ENCODE data around the gene IFIT5.
"Not testable (repeated sequence)": the region's sequence is repeated elsewhere in the genome, so short reads cannot be mapped to it uniquely, and the experiment has no call there.

Gene IFIT5

DNA sequence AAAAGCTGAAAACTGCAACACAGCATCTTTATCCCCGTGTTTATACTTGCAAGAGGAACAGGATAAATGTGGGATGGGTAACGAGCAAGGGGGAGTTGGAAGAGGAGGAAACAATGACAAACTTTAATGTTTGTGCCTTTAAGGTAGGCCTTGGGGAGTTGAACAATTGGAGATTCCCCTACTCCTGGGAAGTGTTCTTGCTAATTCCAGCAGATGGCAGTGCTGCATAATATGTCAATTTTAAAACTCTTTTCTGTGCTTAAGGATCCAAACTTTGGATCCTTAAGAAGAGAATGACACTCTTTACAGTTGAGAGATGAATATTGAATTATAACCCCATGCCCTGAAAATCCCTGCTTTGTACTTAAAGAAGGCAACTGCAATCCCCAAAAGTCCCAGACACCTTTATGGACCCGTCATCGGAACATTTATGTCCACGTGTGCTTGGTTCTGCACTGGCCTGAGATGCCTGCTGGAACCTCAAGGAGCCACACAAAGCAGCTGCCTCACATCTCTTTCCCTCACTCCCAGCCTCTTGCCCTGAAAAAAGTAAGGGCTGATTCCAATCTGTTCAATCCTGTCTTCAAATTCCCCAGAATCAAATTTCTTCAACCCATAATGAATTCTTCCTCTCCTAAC is 12.0 kb downstream of the IFIT5 start:
- Mint-ChIP-seq H3K27ac (no peak overlapping the region), H3K4me1 (ENCODE audit: low read depth) (peaks cover 2% of the 10 kb centered on the region), H3K36me3 (ENCODE audit: low read depth) (peaks cover 14% of the 10 kb centered on the region), H3K4me3 (no peak overlapping the region), H3K27me3 (ENCODE audit: low read depth) (peaks cover 21% of the 10 kb centered on the region), H3K9me3 (no peaks in the 10 kb centered on the region)
- no peak for DNase-seq (ENCODE audit: low spot score)

GRCh38 chr10:89427629-89428028 is 13.3 kb downstream of the IFIT5 start:
- Mint-ChIP-seq H3K27ac (no peak overlapping the region), H3K4me1 (ENCODE audit: low read depth) (peaks cover 2% of the 10 kb centered on the region), H3K9me3 (no peaks in the 10 kb centered on the region), H3K27me3 (ENCODE audit: low read depth) (peaks cover 32% of the 10 kb centered on the region), H3K36me3 (ENCODE audit: low read depth) (peaks cover 5% of the 10 kb centered on the region), H3K4me3 (no peak overlapping the region)
- DNase-seq (ENCODE audit: low spot score): no peak

GRCh38 chr10:89428877-89429276 is 14.5 kb downstream of the IFIT5 start:
- Mint-ChIP-seq H3K27me3 (ENCODE audit: low read depth) (peaks cover 41% of the 10 kb centered on the region), H3K9me3 (no peaks in the 10 kb centered on the region), H3K27ac (no peak overlapping the region), H3K4me1 (ENCODE audit: low read depth) (no peaks in the 10 kb centered on the region), H3K36me3 (ENCODE audit: low read depth) (no peaks in the 10 kb centered on the region), H3K4me3 (no peak overlapping the region)
- DNase-seq (ENCODE audit: low spot score): no peak

GRCh38 chr10:89431977-89432376 is 17.6 kb downstream of the IFIT5 start:
- no peaks in the 10 kb centered on the region for H3K4me1 Mint-ChIP-seq (ENCODE audit: low read depth)
- no peak overlapping the region for H3K4me3 Mint-ChIP-seq
- no peaks in the 10 kb centered on the region for H3K36me3 Mint-ChIP-seq (ENCODE audit: low read depth)
- DNase-seq (ENCODE audit: low spot score): no peak
- H3K27me3 Mint-ChIP-seq (ENCODE audit: low read depth): peaks cover 66% of the 10 kb centered on the region
- no peaks in the 10 kb centered on the region for H3K9me3 Mint-ChIP-seq
- H3K27ac Mint-ChIP-seq: no peak overlapping the region

GRCh38 chr10:89438525-89438924 is 24.2 kb downstream of the IFIT5 start:
- no peak for DNase-seq (ENCODE audit: low spot score)
- Mint-ChIP-seq H3K4me1 (ENCODE audit: low read depth) (no peaks in the 10 kb centered on the region), H3K9me3 (no peaks in the 10 kb centered on the region), H3K36me3 (ENCODE audit: low read depth) (no peaks in the 10 kb centered on the region), H3K27ac (no peak overlapping the region), H3K27me3 (ENCODE audit: low read depth) (peaks cover 47% of the 10 kb centered on the region), H3K4me3 (no peak overlapping the region)

DNA sequence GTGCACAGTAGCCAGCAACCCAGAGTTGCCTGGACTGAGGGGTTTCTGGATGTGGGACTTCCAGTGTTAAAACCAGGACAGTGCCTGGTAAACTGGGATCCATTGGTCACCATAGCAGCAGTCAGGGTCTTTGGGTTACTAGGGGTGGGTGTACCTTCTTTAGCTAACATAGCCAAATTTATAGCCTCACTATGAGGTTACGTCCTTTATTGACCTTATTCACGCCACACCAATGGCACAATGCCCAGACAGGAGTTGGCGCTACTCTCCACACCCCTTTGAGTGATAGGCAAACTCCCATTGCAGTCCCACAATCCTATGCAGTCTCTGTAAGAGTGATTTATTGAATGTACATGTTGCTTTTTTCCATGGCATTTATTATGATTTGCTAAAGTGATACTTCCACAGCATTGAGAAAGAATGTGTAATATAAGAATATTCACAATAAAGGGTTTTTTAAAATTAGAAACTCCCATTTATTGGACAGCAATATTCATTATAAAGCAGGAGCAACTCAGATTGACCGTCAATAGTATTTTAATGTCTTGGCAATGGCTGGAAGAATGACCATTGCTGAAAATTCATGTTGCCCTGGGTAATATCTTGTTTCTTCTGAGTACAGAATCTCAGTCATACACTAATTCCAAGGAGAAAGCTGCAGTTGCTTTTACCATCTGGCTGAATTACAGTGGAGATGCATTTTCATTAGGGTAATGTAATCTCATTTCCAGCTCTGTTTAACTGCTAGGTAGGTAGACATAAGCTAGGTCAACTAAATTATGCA is 26.1 kb downstream of the IFIT5 start:
- H3K4me1 Mint-ChIP-seq (ENCODE audit: low read depth): no peaks in the 10 kb centered on the region
- no peaks in the 10 kb centered on the region for H3K36me3 Mint-ChIP-seq (ENCODE audit: low read depth)
- H3K9me3 Mint-ChIP-seq: no peaks in the 10 kb centered on the region
- H3K27me3 Mint-ChIP-seq (ENCODE audit: low read depth): peaks cover 32% of the 10 kb centered on the region
- no peak overlapping the region for H3K4me3 Mint-ChIP-seq
- DNase-seq (ENCODE audit: low spot score): no peak
- no peak overlapping the region for H3K27ac Mint-ChIP-seq

- H3K36me3 Mint-ChIP-seq (ENCODE audit: low read depth): no peaks in the 10 kb centered on the region
- H3K4me1 Mint-ChIP-seq (ENCODE audit: low read depth): no peaks in the 10 kb centered on the region
- H3K27me3 Mint-ChIP-seq (ENCODE audit: low read depth): peaks cover 23% of the 10 kb centered on the region
- H3K4me3 Mint-ChIP-seq: no peak overlapping the region
- H3K9me3 Mint-ChIP-seq: no peaks in the 10 kb centered on the region
- DNase-seq (ENCODE audit: low spot score): no peak
- no peak overlapping the region for H3K27ac Mint-ChIP-seq
Measured at GRCh38 chr10:89442289-89442688, 27.9 kb downstream of the IFIT5 start.

GRCh38 chr10:89444819-89445218 is 30.5 kb downstream of the IFIT5 start:
- not testable (repeated sequence) for H3K9me3 Mint-ChIP-seq; DNase-seq (ENCODE audit: low spot score); H3K36me3 Mint-ChIP-seq (ENCODE audit: low read depth); H3K4me1 Mint-ChIP-seq (ENCODE audit: low read depth); H3K27ac Mint-ChIP-seq; H3K4me3 Mint-ChIP-seq
- H3K27me3 Mint-ChIP-seq (ENCODE audit: low read depth): peaks cover 21% of the 10 kb centered on the region

- Mint-ChIP-seq H3K4me1 (ENCODE audit: low read depth) (no peaks in the 10 kb centered on the region), H3K36me3 (ENCODE audit: low read depth) (no peaks in the 10 kb centered on the region), H3K27me3 (ENCODE audit: low read depth) (peaks cover 22% of the 10 kb centered on the region), H3K9me3 (no peaks in the 10 kb centered on the region), H3K27ac (no peak overlapping the region), H3K4me3 (no peak overlapping the region)
- no peak for DNase-seq (ENCODE audit: low spot score)
Measured at GRCh38 chr10:89450901-89451300, 36.5 kb downstream of the IFIT5 start.

GRCh38 chr10:89452193-89452592 is 37.8 kb downstream of the IFIT5 start:
- Mint-ChIP-seq H3K27ac (no peak overlapping the region), H3K4me3 (no peak overlapping the region), H3K36me3 (ENCODE audit: low read depth) (no peaks in the 10 kb centered on the region), H3K9me3 (no peaks in the 10 kb centered on the region), H3K27me3 (ENCODE audit: low read depth) (peaks cover 25% of the 10 kb centered on the region), H3K4me1 (ENCODE audit: low read depth) (no peaks in the 10 kb centered on the region)
- DNase-seq (ENCODE audit: low spot score): no peak

- H3K9me3 Mint-ChIP-seq: no peaks in the 10 kb centered on the region
- no peak overlapping the region for H3K4me3 Mint-ChIP-seq
- H3K27me3 Mint-ChIP-seq (ENCODE audit: low read depth): peaks cover 20% of the 10 kb centered on the region
- H3K36me3 Mint-ChIP-seq (ENCODE audit: low read depth): no peaks in the 10 kb centered on the region
- no peak overlapping the region for H3K27ac Mint-ChIP-seq
- DNase-seq (ENCODE audit: low spot score): no peak
- H3K4me1 Mint-ChIP-seq (ENCODE audit: low read depth): no peaks in the 10 kb centered on the region
Measured at GRCh38 chr10:89454561-89455347, 40.4 kb downstream of the IFIT5 start.

DNA sequence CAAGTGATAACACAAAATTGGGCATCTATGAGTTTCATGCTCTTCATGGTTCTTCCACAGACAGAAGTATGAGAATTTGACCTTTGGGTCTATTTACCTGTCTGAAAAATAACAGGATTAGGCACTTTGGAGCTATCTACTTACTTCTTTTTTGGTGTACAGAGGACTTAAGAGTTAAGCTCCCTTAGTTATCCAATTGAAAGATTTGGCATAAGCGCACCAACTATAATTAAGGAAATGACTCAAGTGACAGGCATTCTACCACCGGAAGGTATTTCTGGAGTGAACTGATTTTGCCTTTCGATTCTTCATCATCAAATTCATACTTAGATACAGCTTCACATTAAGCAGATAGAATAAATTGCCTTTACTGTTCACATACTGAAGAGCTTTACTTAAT is 43.9 kb downstream of the IFIT5 start:
- Mint-ChIP-seq H3K9me3 (no peaks in the 10 kb centered on the region), H3K36me3 (ENCODE audit: low read depth) (no peaks in the 10 kb centered on the region), H3K27me3 (ENCODE audit: low read depth) (peaks cover 22% of the 10 kb centered on the region), H3K27ac (no peak overlapping the region), H3K4me1 (ENCODE audit: low read depth) (no peaks in the 10 kb centered on the region), H3K4me3 (no peak overlapping the region)
- DNase-seq (ENCODE audit: low spot score): no peak

- Mint-ChIP-seq H3K4me1 (ENCODE audit: low read depth) (no peaks in the 10 kb centered on the region), H3K27me3 (ENCODE audit: low read depth) (peaks cover 22% of the 10 kb centered on the region), H3K27ac (no peak overlapping the region), H3K36me3 (ENCODE audit: low read depth) (no peaks in the 10 kb centered on the region), H3K4me3 (no peak overlapping the region), H3K9me3 (no peaks in the 10 kb centered on the region)
- DNase-seq (ENCODE audit: low spot score): no peak
Measured at GRCh38 chr10:89458784-89459183, 44.4 kb downstream of the IFIT5 start.

DNA sequence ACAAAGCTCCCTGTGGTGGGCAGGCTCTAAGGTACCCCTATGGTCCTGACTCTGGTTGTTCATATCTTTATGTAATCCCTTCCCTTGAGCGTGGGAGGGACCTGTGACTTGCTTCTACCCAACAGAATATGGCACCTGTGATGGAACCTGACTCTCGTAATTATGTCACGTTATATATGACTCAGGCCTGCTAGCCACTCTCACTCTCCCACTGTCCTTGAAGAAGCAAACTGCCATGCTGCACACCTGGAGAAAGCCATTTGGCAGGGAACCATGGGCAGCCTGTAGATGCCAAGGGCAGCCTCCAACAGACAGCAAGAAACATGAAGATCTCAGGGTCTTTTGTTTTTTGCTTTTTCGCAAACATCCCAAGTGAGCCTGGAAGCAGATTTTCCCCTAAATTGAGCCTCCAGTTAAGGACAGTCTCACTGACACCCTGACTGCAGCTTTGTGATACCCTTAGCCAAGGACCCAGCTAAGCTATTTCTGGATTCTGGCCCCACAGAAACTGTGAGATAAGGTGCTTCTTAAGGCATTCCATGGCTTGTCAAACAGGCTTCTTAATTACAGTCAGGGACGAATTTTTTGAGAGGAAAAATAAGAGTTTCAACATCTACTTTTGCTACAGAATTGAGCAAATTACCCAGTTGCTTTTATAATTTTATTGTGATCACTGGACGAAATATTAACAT is 49.6 kb downstream of the IFIT5 start:
- H3K27ac Mint-ChIP-seq: no peak overlapping the region
- H3K9me3 Mint-ChIP-seq: no peaks in the 10 kb centered on the region
- peaks cover 8% of the 10 kb centered on the region for H3K27me3 Mint-ChIP-seq (ENCODE audit: low read depth)
- no peak overlapping the region for H3K4me3 Mint-ChIP-seq
- DNase-seq (ENCODE audit: low spot score): no peak
- H3K36me3 Mint-ChIP-seq (ENCODE audit: low read depth): no peaks in the 10 kb centered on the region
- H3K4me1 Mint-ChIP-seq (ENCODE audit: low read depth): no peaks in the 10 kb centered on the region
